HL-60 (cell line): Measurements from ENCODE around the gene NTRK2.

Source experiments
- DNase-seq, 2 experiments: peaks; one replicate each; pipeline ENCODE4 v3.0.0-alpha.2; 2010 to 2020; ENCODE audit warnings: low read depth in 1 of 2, low spot score in 1 of 2
- H3K27ac ChIP-seq: fragments of 250-450 bp; sonication (Bioruptor Pico); replicated peaks from 2 replicates; pipeline ENCODE4 v1.5.1; 2020; ENCODE audit warnings: mild to moderate bottlenecking, moderate library complexity
- H3K27me3 ChIP-seq: fragments of 250-450 bp; sonication (Bioruptor Pico); 2 replicates; pipeline ENCODE4 v1.5.1; 2021; ENCODE audit warnings: mild to moderate bottlenecking, moderate library complexity; ENCODE audit not compliant: insufficient read depth, poor library complexity, severe bottlenecking
- H3K4me3 ChIP-seq: replicated peaks from 2 replicates; pipeline ENCODE4 v1.5.1; 2011; ENCODE audit warnings: mild to moderate bottlenecking, control low read depth, low read length; ENCODE audit not compliant: insufficient read depth
- GABPA ChIP-seq: IDR thresholded peaks from 2 replicates; pipeline ENCODE4 v1.6.1; 2012; ENCODE audit warnings: low read depth
- POLR2AphosphoS5 ChIP-seq: IDR thresholded peaks from 2 replicates; pipeline ENCODE4 v1.6.1; 2012; ENCODE audit warnings: low read depth
- SPI1 ChIP-seq: IDR thresholded peaks from 2 replicates; pipeline ENCODE4 v1.6.1; 2012; ENCODE audit warnings: low read depth, mild to moderate bottlenecking, borderline replicate concordance
- TF ChIP-seq, protein P1 (sequence below): IDR thresholded peaks from one replicate; pipeline ENCODE4 v1.5.1; 2011; ENCODE audit warnings: low read length, control low read depth, inconsistent platforms; ENCODE audit not compliant: insufficient read depth
- TF ChIP-seq, protein P2 (sequence below): IDR thresholded peaks from 2 replicates; pipeline ENCODE4 v1.6.1; 2012; ENCODE audit warnings: low read depth; ENCODE audit not compliant: insufficient replicate concordance

The NTRK2 gene

DNA sequence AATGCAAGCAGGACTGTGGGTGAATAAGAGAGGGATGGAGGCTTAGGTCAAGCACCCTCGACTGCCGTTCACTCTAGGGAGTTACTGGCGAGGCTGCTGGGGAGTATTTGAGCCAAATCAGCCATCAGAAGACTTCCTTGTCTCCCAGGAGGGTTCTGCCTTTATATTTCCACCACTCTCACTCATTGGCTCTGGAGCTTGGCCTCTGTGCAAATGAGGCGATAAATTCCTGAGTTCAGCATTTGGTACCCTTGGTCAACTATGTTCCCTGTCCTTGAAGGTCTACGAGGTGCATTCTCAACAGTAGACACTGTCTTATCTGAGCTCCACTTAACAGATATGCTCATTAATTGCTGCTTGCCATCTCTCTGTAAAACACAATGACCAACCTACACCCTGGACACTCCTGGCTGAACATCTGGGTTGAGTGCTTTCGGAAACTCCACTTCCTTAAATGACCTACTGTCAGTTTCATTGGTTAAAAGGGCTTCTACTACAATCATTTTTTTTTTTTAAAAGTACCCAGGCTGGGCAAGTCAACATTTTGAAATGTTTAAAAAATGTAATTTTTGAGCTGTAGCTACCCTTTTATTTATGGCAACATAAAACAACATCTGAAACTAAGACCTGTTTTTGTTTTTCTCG is 153.2 kb downstream of the NTRK2 start:
- no peak overlapping the region for H3K27ac ChIP-seq
- TF ChIP-seq POLR2AphosphoS5 (no peak), SPI1 (0 out of 2 replicates have a peak, but pooled peaks have one; percentile 21), GABPA (no peak)
- TF ChIP-seq, protein P1, sequence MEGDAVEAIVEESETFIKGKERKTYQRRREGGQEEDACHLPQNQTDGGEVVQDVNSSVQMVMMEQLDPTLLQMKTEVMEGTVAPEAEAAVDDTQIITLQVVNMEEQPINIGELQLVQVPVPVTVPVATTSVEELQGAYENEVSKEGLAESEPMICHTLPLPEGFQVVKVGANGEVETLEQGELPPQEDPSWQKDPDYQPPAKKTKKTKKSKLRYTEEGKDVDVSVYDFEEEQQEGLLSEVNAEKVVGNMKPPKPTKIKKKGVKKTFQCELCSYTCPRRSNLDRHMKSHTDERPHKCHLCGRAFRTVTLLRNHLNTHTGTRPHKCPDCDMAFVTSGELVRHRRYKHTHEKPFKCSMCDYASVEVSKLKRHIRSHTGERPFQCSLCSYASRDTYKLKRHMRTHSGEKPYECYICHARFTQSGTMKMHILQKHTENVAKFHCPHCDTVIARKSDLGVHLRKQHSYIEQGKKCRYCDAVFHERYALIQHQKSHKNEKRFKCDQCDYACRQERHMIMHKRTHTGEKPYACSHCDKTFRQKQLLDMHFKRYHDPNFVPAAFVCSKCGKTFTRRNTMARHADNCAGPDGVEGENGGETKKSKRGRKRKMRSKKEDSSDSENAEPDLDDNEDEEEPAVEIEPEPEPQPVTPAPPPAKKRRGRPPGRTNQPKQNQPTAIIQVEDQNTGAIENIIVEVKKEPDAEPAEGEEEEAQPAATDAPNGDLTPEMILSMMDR, result no peak
- TF ChIP-seq, protein P2, sequence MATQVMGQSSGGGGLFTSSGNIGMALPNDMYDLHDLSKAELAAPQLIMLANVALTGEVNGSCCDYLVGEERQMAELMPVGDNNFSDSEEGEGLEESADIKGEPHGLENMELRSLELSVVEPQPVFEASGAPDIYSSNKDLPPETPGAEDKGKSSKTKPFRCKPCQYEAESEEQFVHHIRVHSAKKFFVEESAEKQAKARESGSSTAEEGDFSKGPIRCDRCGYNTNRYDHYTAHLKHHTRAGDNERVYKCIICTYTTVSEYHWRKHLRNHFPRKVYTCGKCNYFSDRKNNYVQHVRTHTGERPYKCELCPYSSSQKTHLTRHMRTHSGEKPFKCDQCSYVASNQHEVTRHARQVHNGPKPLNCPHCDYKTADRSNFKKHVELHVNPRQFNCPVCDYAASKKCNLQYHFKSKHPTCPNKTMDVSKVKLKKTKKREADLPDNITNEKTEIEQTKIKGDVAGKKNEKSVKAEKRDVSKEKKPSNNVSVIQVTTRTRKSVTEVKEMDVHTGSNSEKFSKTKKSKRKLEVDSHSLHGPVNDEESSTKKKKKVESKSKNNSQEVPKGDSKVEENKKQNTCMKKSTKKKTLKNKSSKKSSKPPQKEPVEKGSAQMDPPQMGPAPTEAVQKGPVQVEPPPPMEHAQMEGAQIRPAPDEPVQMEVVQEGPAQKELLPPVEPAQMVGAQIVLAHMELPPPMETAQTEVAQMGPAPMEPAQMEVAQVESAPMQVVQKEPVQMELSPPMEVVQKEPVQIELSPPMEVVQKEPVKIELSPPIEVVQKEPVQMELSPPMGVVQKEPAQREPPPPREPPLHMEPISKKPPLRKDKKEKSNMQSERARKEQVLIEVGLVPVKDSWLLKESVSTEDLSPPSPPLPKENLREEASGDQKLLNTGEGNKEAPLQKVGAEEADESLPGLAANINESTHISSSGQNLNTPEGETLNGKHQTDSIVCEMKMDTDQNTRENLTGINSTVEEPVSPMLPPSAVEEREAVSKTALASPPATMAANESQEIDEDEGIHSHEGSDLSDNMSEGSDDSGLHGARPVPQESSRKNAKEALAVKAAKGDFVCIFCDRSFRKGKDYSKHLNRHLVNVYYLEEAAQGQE, result no peak
- H3K27me3 ChIP-seq, result peaks cover 5% of the 10 kb centered on the region
- no peak overlapping the region for H3K4me3 ChIP-seq
- no peak for DNase-seq

DNA sequence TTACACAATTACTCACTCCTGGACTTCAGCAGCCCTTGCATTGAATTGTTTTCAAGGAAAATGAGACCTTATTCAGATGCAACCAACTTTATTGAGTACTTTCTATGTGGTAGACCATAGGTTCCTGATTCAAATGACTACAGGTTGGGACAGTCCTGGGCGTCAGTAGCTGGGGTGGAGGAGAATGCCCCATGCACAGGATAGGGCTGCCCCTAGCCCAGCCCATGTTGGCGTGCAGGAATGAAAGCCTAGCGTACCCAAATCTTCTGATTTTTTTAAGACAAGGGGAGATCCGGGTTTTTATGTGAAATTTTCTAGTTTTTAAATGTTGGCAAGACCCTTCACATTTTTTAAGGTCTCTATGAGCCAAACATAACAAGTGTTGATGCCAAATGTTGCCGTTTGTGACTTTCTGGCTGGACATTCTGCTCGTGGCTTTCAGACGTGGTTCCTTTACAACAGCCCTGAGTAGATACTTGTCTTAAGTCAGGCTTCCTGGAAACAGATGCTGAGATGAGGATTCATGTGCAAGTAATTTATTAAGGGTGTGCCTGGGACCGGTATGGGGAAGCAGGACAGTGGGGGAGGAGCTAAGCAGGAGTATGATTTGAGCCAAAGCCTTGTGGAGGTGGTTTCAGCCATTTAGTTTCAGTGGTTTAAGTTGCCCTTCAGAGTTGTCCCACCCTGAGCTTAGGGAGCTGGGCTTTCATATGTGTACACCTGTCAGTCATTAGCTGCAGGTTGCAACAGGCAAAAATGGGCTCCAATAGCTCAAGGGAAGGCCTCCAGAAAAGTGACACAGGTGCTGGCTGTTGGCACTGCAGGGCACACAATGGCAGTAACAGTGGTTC is 154.1 kb downstream of the NTRK2 start:
- no peak for DNase-seq
- TF ChIP-seq, protein P2, result no peak
- TF ChIP-seq, protein P1, result no peak
- TF ChIP-seq GABPA, result no peak
- TF ChIP-seq SPI1, result no peak
- TF ChIP-seq POLR2AphosphoS5, result no peak
- Histone ChIP-seq H3K27ac (no peak overlapping the region), H3K27me3 (peaks cover 5% of the 10 kb centered on the region), H3K4me3 (no peak overlapping the region)

DNA sequence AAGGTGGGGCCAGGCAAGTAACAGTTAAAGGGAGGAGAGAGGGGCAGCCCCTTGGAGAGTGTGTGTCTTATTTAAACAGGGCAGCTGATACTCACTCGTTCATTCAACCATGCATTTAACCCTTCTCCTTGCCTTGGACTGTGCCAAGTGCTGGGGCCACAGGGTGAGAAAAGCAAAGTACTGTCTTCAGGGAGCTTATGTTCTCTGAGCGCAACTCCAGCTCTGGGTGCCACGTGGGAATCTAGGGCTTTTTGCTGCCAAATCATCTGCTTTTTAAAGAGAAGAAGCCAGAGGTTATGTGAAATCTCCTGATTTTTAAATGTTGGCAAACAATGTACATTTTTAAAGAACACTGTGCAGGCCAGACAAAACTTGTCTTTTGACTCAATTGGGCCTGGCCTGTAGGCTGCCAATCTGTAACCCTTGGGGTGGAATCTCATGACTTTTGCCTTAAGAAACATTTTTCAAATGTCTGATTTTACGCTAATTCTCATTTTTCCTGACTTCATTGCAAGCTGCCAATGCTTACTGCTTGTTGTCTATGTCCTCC is 157.8 kb downstream of the NTRK2 start:
- no peak overlapping the region for H3K27ac ChIP-seq
- no peaks in the 10 kb centered on the region for H3K27me3 ChIP-seq
- no peak overlapping the region for H3K4me3 ChIP-seq
- DNase-seq, result no peak
- TF ChIP-seq GABPA (no peak), SPI1 (no peak), POLR2AphosphoS5 (no peak)
- TF ChIP-seq, protein P1, result no peak
- TF ChIP-seq, protein P2, result no peak
